Pancreas (tissue), 10 donors: ENCODE results near the gene TSPAN4. TPM values are rescaled to one million over a fixed set of nuclear protein-coding genes. Genes with fewer than 3 reads are reported as not detected.

Experiments
- ATAC-seq, 4 donors: fragments of 200-7000 bp; cut with Tn5 transposase; one replicate each; pipeline versions ENCODE4 v1.8.0 to v1.9.1; 2020; ENCODE audit warnings: mild to moderate bottlenecking in 4 of 4, moderate library complexity in 4 of 4
- DNase-seq, 6 donors: peaks; one replicate each; pipeline ENCODE4 v3.0.0-alpha.2; 2020
- FAIRE-seq: peaks from 2 replicates; lab custom pipeline; 2012; peaks lifted over from hg19 to GRCh38; lab: Jason Lieb, UNC
- H3K27ac ChIP-seq, 4 donors: fragments of 200-600 bp; sonication (generic); 1 replicate in 3 of 4; 2 replicates in 1 of 4; pipeline versions ENCODE4 v1.5.0 to v1.8.0; 2020
- H3K27me3 ChIP-seq, 4 donors: fragments of 200-600 bp; one replicate each; pipeline ENCODE4 v1.8.0; 2021
- H3K36me3 ChIP-seq, 3 donors: fragments of 200-600 bp; sonication (generic) in 1 of 3; one replicate each; pipeline versions ENCODE4 v1.5.0 to v1.8.0; 2020 to 2021
- H3K4me1 ChIP-seq, 3 donors: fragments of 200-600 bp; one replicate each; pipeline ENCODE4 v1.8.0; 2021
- H3K4me3 ChIP-seq, 4 donors: fragments of 200-600 bp; sonication (generic) in 2 of 4; one replicate each; pipeline versions ENCODE4 v1.5.0 to v1.8.0; 2020 to 2021
- H3K9me3 ChIP-seq, 4 donors: fragments of 200-600 bp; one replicate each; pipeline ENCODE4 v1.8.0; 2021
- CTCF ChIP-seq, 4 donors: fragments of 200-600 bp; sonication (generic) in 3 of 4; IDR thresholded peaks; one replicate each; pipeline versions ENCODE4 v1.5.0 to v1.8.0; 2021; ENCODE audit warnings: antibody characterized with exemption in 4 of 4
- WGBS, 2 donors: extraction: QIAGEN DNeasy Blood & Tissue Kit; methylation state at CpG; one replicate each; pipeline ENCODE4 v1.1.7; 2013; 5-methylcytosine and 5-hydroxymethylcytosine counted together
- intact Hi-C, 3 donors: fragments of 100-400 bp; cut with DNase I; formaldehyde crosslinking; loops; one replicate each; pipeline versions ENCODE4 v1.11.1 to v1.14.2; 2022
- polyA plus RNA-seq, 2 donors: library from polyadenylated mRNA; stranded (reverse); fragments of 200-250 nt; gene quantifications; one replicate each; pipeline ENCODE4 v1.2.3, GENCODE V29; 2013
- total RNA-seq, 6 donors: library from RNA; stranded (reverse); fragmentation: NEBNext Ultra II Directional in 4 of 6; extraction: Animal tissue kit (Norgen Biotek cat#: 25700) in 4 of 6; gene quantifications; one replicate each; pipeline versions ENCODE4 v1.2.1 to v1.2.4, GENCODE V29; 2021 to 2023
- donor health status: healthy with polysubstance abuse.
- donor health status: DM: no; HTN: no; CAD: no; lungs with moderate emphysema.
- donor health status: DM: no; HTN: no; CAD: no.
- donor health status: control.
- donor health status: control.
- donor health status: Bipolar disorder and iron deficiency.
- donor health status: DM: yes; HTN: yes; CAD: no.
- donor health status: DM: no; HTN: no; CAD: no.
- donor health status: DM: no; HTN: no; CAD: no.
- donor health status: DM: yes; HTN: yes; CAD: no.

Gene TSPAN4
- total and polyA plus RNA-seq, 8 donors: 15.3 to 67.2 (median 20.3) TPM

GRCh38 chr11:819943-820649 is 22.6 kb upstream of the TSPAN4 start:
- Histone ChIP-seq H3K27ac (peak overlapping the region; percentile 91 to 99 (median 97)), H3K4me3 (peak overlapping the region; percentile 80 to 97 (median 90)), H3K4me1 (peaks cover 14 to 30% (median 24%) of the 10 kb centered on the region in 3 donors), H3K27me3 (no peaks in the 10 kb centered on the region), H3K9me3 (no peaks in the 10 kb centered on the region), H3K36me3 (peaks cover 0 to 10% (median 6%) of the 10 kb centered on the region in 3 donors)
- peak; percentile 92 to 97 (median 96) for DNase-seq
- intact Hi-C loops: no loop called here
- no peak for TF ChIP-seq CTCF (IDR thresholded peaks at IDR 0.05)
- FAIRE-seq: no peak
- peak; percentile 47 to 68 (median 58) for ATAC-seq
- 1% methylated on average over 24 to 47 of the region's 47 CpGs for WGBS, 2 donors

GRCh38 chr11:820655-821511 is 21.8 kb upstream of the TSPAN4 start:
- Histone ChIP-seq H3K4me1 (peaks cover 22 to 38% (median 32%) of the 10 kb centered on the region in 3 donors), H3K9me3 (no peaks in the 10 kb centered on the region), H3K36me3 (peaks cover 0 to 10% (median 6%) of the 10 kb centered on the region in 3 donors), H3K4me3 (peak overlapping the region; percentile 80 to 97 (median 90)), H3K27me3 (no peaks in the 10 kb centered on the region), H3K27ac (peak overlapping the region; percentile 91 to 99 (median 97))
- ATAC-seq (peak; percentile 42 to 61 (median 48)), FAIRE-seq (no peak), DNase-seq (peak; percentile 81 to 96 (median 94))
- WGBS, 2 donors: 7 to 11% methylated on average over 11 of the region's 11 CpGs
- TF ChIP-seq CTCF (IDR thresholded peaks at IDR 0.05): no peak
- intact Hi-C loops: no loop called here

GRCh38 chr11:821512-822371 is 20.9 kb upstream of the TSPAN4 start:
- peak overlapping the region in 3 of 4 donors; percentile 5 to 86 (median 80) for H3K4me3 ChIP-seq
- no peaks in the 10 kb centered on the region for H3K27me3 ChIP-seq
- WGBS, 2 donors: 18 to 28% methylated on average over 21 to 22 of the region's 22 CpGs
- FAIRE-seq: no peak
- peaks cover 28 to 44% (median 35%) of the 10 kb centered on the region in 3 donors for H3K4me1 ChIP-seq
- intact Hi-C loops: no loop called here
- no peaks in the 10 kb centered on the region for H3K9me3 ChIP-seq
- TF ChIP-seq CTCF (IDR thresholded peaks at IDR 0.05): no peak
- peak in 4 of 6 donors; percentile 56 to 82 (median 68) for DNase-seq
- ATAC-seq: no peak
- H3K36me3 ChIP-seq: peaks cover 0 to 10% (median 6%) of the 10 kb centered on the region in 3 donors
- peak overlapping the region; percentile 91 to 99 (median 97) for H3K27ac ChIP-seq

GRCh38 chr11:823441-824291 is 19.0 kb upstream of the TSPAN4 start:
- intact Hi-C loops: no loop called here
- Histone ChIP-seq H3K36me3 (peaks cover 0 to 10% (median 6%) of the 10 kb centered on the region in 3 donors), H3K27ac (peak overlapping the region; percentile 88 to 97 (median 91))

More at GRCh38 chr11:823441-824291, 19.0 kb upstream of the TSPAN4 start:
- peaks cover 31 to 54% (median 33%) of the 10 kb centered on the region in 3 donors for H3K4me1 ChIP-seq
- peak overlapping the region; percentile 12 to 80 (median 38) for H3K4me3 ChIP-seq
- H3K9me3 ChIP-seq: no peaks in the 10 kb centered on the region
- 42 to 45% methylated on average over 44 to 53 of the region's 53 CpGs for WGBS, 2 donors
- DNase-seq: peak in 3 of 6 donors; percentile 62 to 91 (median 62)
- TF ChIP-seq CTCF (IDR thresholded peaks at IDR 0.05): no peak
- H3K27me3 ChIP-seq: no peaks in the 10 kb centered on the region
- FAIRE-seq: no peak
- no peak for ATAC-seq
